Stimulated activated naive CD8-positive, alpha-beta T cell treated with anti-CD3 and anti-CD28 coated beads, Interleukin-15, amount 100 ng/mL, for 72 hours (primary cell): ENCODE results near the gene SBF2.
"Not testable (repeated sequence)": the region's sequence is repeated elsewhere in the genome, so short reads cannot be mapped to it uniquely, and the experiment has no call there.

Experiments
- ATAC-seq: fragments of 150-1000 bp; cut with Tn5 transposase; 2 replicates; pipeline ENCODE4 v1.10.0; 2021; ENCODE audit warnings: mild to moderate bottlenecking, moderate library complexity
- DNase-seq, 2 donors: peaks; one replicate each; pipeline ENCODE4 v3.0.0; 2021 to 2022
- H3K27ac Mint-ChIP-seq, 2 donors: one replicate each; pipeline ENCODE4 v1.8.0; 2022; ENCODE audit warnings: mild to moderate bottlenecking in 2 of 2, mixed read lengths in 2 of 2, moderate library complexity in 2 of 2
- H3K27me3 Mint-ChIP-seq: one replicate; pipeline ENCODE4 v1.8.0; 2022; ENCODE audit warnings: mixed read lengths
- H3K4me1 Mint-ChIP-seq: one replicate; pipeline ENCODE4 v1.8.0; 2022; ENCODE audit warnings: mild to moderate bottlenecking, mixed read lengths
- H3K4me3 Mint-ChIP-seq, 2 donors: one replicate each; pipeline ENCODE4 v1.8.0; 2022; ENCODE audit warnings: mild to moderate bottlenecking in 2 of 2, mixed read lengths in 2 of 2, moderate library complexity in 1 of 2
- H3K9me3 Mint-ChIP-seq, 2 donors: one replicate each; pipeline ENCODE4 v1.8.0; 2022; ENCODE audit warnings: mixed read lengths in 2 of 2

The SBF2 gene

GRCh38 chr11:10067629-10068300, 226.3 kb downstream of the SBF2 start:
- Mint-ChIP-seq H3K9me3 (peaks cover 3 to 16% of the 10 kb centered on the region in 2 donors), H3K4me3 (no peak overlapping the region), H3K4me1 (no peaks in the 10 kb centered on the region), H3K27me3 (no peaks in the 10 kb centered on the region), H3K27ac (no peak overlapping the region)
- no peak for DNase-seq
- no peak for ATAC-seq

- H3K27ac Mint-ChIP-seq, result no peak overlapping the region
- DNase-seq, result no peak
- H3K4me3 Mint-ChIP-seq, result no peak overlapping the region
Measured at GRCh38 chr11:10066441-10066840, 227.6 kb downstream of the SBF2 start.

GRCh38 chr11:10064828-10065227, 229.2 kb downstream of the SBF2 start:
- H3K4me3 Mint-ChIP-seq, result no peak overlapping the region
- H3K27ac Mint-ChIP-seq, result no peak overlapping the region

More at GRCh38 chr11:10066441-10066840, 227.6 kb downstream of the SBF2 start:
- Mint-ChIP-seq H3K4me1 (no peaks in the 10 kb centered on the region), H3K27me3 (no peaks in the 10 kb centered on the region), H3K9me3 (peaks cover 15 to 29% of the 10 kb centered on the region in 2 donors)
- ATAC-seq, result no peak

GRCh38 chr11:10058356-10058755, 235.7 kb downstream of the SBF2 start:
- DNase-seq (no peak), ATAC-seq (no peak)
- no peaks in the 10 kb centered on the region for H3K27me3 Mint-ChIP-seq
- no peak overlapping the region for H3K27ac Mint-ChIP-seq
- H3K4me1 Mint-ChIP-seq, result no peaks in the 10 kb centered on the region
- no peak overlapping the region for H3K4me3 Mint-ChIP-seq
- H3K9me3 Mint-ChIP-seq, result peaks cover 49 to 66% of the 10 kb centered on the region in 2 donors

More at GRCh38 chr11:10064828-10065227, 229.2 kb downstream of the SBF2 start:
- H3K4me1 Mint-ChIP-seq, result no peaks in the 10 kb centered on the region
- DNase-seq, result no peak
- H3K27me3 Mint-ChIP-seq, result no peaks in the 10 kb centered on the region
- ATAC-seq, result no peak
- H3K9me3 Mint-ChIP-seq, result peaks cover 26 to 29% of the 10 kb centered on the region in 2 donors

GRCh38 chr11:10051868-10052586, 242.0 kb downstream of the SBF2 start:
- Mint-ChIP-seq H3K4me1 (no peaks in the 10 kb centered on the region), H3K9me3 (peaks cover 0 to 11% of the 10 kb centered on the region in 2 donors), H3K4me3 (no peak overlapping the region), H3K27ac (no peak overlapping the region), H3K27me3 (no peaks in the 10 kb centered on the region)
- DNase-seq, result no peak
- ATAC-seq, result no peak

- Mint-ChIP-seq H3K4me3 (no peak overlapping the region), H3K9me3 (peaks cover 0 to 6% of the 10 kb centered on the region in 2 donors), H3K4me1 (no peaks in the 10 kb centered on the region), H3K27ac (no peak overlapping the region), H3K27me3 (no peaks in the 10 kb centered on the region)
- no peak for DNase-seq
- no peak for ATAC-seq
Measured at GRCh38 chr11:10050561-10050960, 243.5 kb downstream of the SBF2 start.

GRCh38 chr11:10049756-10050155, 244.3 kb downstream of the SBF2 start:
- DNase-seq (no peak), ATAC-seq (no peak)
- Mint-ChIP-seq H3K4me1 (no peaks in the 10 kb centered on the region), H3K4me3 (no peak overlapping the region), H3K9me3 (peaks cover 1 to 9% of the 10 kb centered on the region in 2 donors), H3K27me3 (no peaks in the 10 kb centered on the region), H3K27ac (no peak overlapping the region)

- DNase-seq, result no peak
- Mint-ChIP-seq H3K9me3 (peaks cover 6 to 14% of the 10 kb centered on the region in 2 donors), H3K27ac (no peak overlapping the region), H3K4me3 (no peak overlapping the region), H3K27me3 (no peaks in the 10 kb centered on the region), H3K4me1 (no peaks in the 10 kb centered on the region)
- ATAC-seq, result no peak
Measured at GRCh38 chr11:10048350-10048749, 245.7 kb downstream of the SBF2 start.

- peaks cover 4% of the 10 kb centered on the region for H3K4me1 Mint-ChIP-seq
- H3K9me3 Mint-ChIP-seq, result peaks cover 6 to 14% of the 10 kb centered on the region in 2 donors
- no peak overlapping the region for H3K4me3 Mint-ChIP-seq
- DNase-seq, result no peak
- no peak for ATAC-seq
- peak overlapping the region in 1 of 2 donors; percentile 43 for H3K27ac Mint-ChIP-seq
- no peaks in the 10 kb centered on the region for H3K27me3 Mint-ChIP-seq
Measured at GRCh38 chr11:10044618-10045017, 249.4 kb downstream of the SBF2 start.

GRCh38 chr11:10042699-10043098, 251.3 kb downstream of the SBF2 start:
- no peak for DNase-seq
- Mint-ChIP-seq H3K27ac (no peak overlapping the region), H3K4me1 (peaks cover 4% of the 10 kb centered on the region), H3K4me3 (no peak overlapping the region), H3K9me3 (peaks cover 6 to 14% of the 10 kb centered on the region in 2 donors), H3K27me3 (no peaks in the 10 kb centered on the region)
- ATAC-seq, result no peak

GRCh38 chr11:10041748-10042446, 252.1 kb downstream of the SBF2 start:
- Mint-ChIP-seq H3K27me3 (no peaks in the 10 kb centered on the region), H3K27ac (no peak overlapping the region), H3K4me3 (no peak overlapping the region), H3K9me3 (peaks cover 6 to 10% of the 10 kb centered on the region in 2 donors), H3K4me1 (peaks cover 4% of the 10 kb centered on the region)
- ATAC-seq (no peak), DNase-seq (no peak)

- DNase-seq (no peak), ATAC-seq (no peak)
- H3K4me3 Mint-ChIP-seq, result no peak overlapping the region
- peaks cover 6 to 7% of the 10 kb centered on the region in 2 donors for H3K9me3 Mint-ChIP-seq
- H3K27ac Mint-ChIP-seq, result no peak overlapping the region
- H3K27me3 Mint-ChIP-seq, result no peaks in the 10 kb centered on the region
- H3K4me1 Mint-ChIP-seq, result peaks cover 4% of the 10 kb centered on the region
Measured at GRCh38 chr11:10041332-10041731, 252.7 kb downstream of the SBF2 start.

- no peaks in the 10 kb centered on the region for H3K27me3 Mint-ChIP-seq
- DNase-seq, result no peak
- ATAC-seq, result no peak
- no peak overlapping the region for H3K27ac Mint-ChIP-seq
- H3K4me1 Mint-ChIP-seq, result peaks cover 4% of the 10 kb centered on the region
- H3K9me3 Mint-ChIP-seq, result no peaks in the 10 kb centered on the region
- no peak overlapping the region for H3K4me3 Mint-ChIP-seq
Measured at GRCh38 chr11:10038521-10039302, 255.3 kb downstream of the SBF2 start.

GRCh38 chr11:10035932-10036331, 258.1 kb downstream of the SBF2 start:
- not testable (repeated sequence) for H3K4me1 Mint-ChIP-seq, ATAC-seq

GRCh38 chr11:10032935-10033334, 261.1 kb downstream of the SBF2 start:
- no peaks in the 10 kb centered on the region for H3K27me3 Mint-ChIP-seq
- no peak for DNase-seq
- no peak overlapping the region for H3K27ac Mint-ChIP-seq
- no peaks in the 10 kb centered on the region for H3K4me1 Mint-ChIP-seq
- no peak overlapping the region for H3K4me3 Mint-ChIP-seq
- H3K9me3 Mint-ChIP-seq, result no peaks in the 10 kb centered on the region
- no peak for ATAC-seq

More at GRCh38 chr11:10035932-10036331, 258.1 kb downstream of the SBF2 start:
- H3K9me3 Mint-ChIP-seq, DNase-seq, H3K4me3 Mint-ChIP-seq, H3K27ac Mint-ChIP-seq, H3K27me3 Mint-ChIP-seq: not testable (repeated sequence)
